Activated B cell treated with CpG ODN at 0.5 μM for 24 hours (primary cell): Measurements from ENCODE around the gene KDM4C. TPM values are rescaled to one million over a fixed set of nuclear protein-coding genes. Genes with fewer than 3 reads are reported as not detected.

Source experiments
- ATAC-seq: fragments of 200-7000 bp; cut with Tn5 transposase; one replicate; pipeline ENCODE4 v1.10.0; 2021; ENCODE audit warnings: low read depth, mild to moderate bottlenecking, moderate library complexity
- CTCF ChIA-PET: fragments of 350-600 bp; sonication (Branson Sonifier 250); formaldehyde crosslinking; loops from one replicate; lab custom pipeline; 2021; ENCODE audit warnings: antibody characterized with exemption; lab: Charles Lee
- POLR2A ChIA-PET: fragments of 350-600 bp; sonication (Branson Sonifier 250); formaldehyde crosslinking; loops from one replicate; lab custom pipeline; 2021; ENCODE audit warnings: antibody characterized with exemption; lab: Charles Lee
- DNase-seq: peaks from one replicate; pipeline ENCODE4 v3.0.0; 2022
- H3K27ac Mint-ChIP-seq: one replicate; pipeline ENCODE4 v1.8.0; 2020; ENCODE audit warnings: mixed read lengths
- H3K27me3 Mint-ChIP-seq: one replicate; pipeline ENCODE4 v1.8.0; 2021; ENCODE audit warnings: mixed read lengths
- H3K36me3 Mint-ChIP-seq: one replicate; pipeline ENCODE4 v1.8.0; 2021; ENCODE audit warnings: low read depth, mixed read lengths
- H3K4me1 Mint-ChIP-seq: one replicate; pipeline ENCODE4 v1.8.0; 2021; ENCODE audit warnings: mixed read lengths
- H3K4me3 Mint-ChIP-seq: one replicate; pipeline ENCODE4 v1.8.0; 2020; ENCODE audit warnings: mild to moderate bottlenecking, mixed read lengths
- H3K9me3 Mint-ChIP-seq: one replicate; pipeline ENCODE4 v1.8.0; 2020; ENCODE audit warnings: mixed read lengths
- intact Hi-C: fragments of 100-400 bp; cut with micrococcal nuclease; formaldehyde crosslinking; loops from one replicate; pipeline ENCODE4 v1.15.1; 2024
- total RNA-seq: library from RNA; stranded (reverse); gene quantifications from 2 replicates; pipeline ENCODE4 v1.2.3, GENCODE V29; 2022
- TF ChIP-seq, protein P1 (sequence below): fragments of 200-600 bp; IDR thresholded peaks from one replicate; pipeline ENCODE4 v1.8.0; 2022; ENCODE audit warnings: antibody characterized with exemption, mild to moderate bottlenecking

KDM4C gene
- total RNA-seq, 1 donor from 2014 or later = 113 TPM

DNA sequence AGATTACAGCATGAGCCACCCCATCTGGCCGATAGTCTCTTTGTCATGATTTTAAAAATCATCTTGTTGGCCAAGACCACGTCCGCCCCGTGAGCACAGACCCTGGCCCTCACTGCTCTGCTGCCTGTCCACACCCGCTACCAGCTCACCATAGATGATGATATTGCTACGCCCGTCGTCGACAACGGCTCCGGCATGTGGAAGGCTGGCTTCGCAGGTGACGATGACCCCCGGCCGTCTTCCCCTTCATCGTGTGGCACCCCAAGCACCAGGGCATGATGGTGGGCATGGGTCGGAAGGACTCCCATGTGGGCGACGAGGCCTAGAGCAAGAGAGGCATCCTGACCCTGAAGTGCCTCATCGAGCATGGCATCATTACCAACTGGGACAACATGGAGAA, 76.5 kb downstream of the KDM4C start:
- H3K4me1 Mint-ChIP-seq = no peaks in the 10 kb centered on the region
- POLR2A ChIA-PET = no interaction called here
- H3K36me3 Mint-ChIP-seq = peaks cover 65% of the 10 kb centered on the region
- TF ChIP-seq, protein P1, sequence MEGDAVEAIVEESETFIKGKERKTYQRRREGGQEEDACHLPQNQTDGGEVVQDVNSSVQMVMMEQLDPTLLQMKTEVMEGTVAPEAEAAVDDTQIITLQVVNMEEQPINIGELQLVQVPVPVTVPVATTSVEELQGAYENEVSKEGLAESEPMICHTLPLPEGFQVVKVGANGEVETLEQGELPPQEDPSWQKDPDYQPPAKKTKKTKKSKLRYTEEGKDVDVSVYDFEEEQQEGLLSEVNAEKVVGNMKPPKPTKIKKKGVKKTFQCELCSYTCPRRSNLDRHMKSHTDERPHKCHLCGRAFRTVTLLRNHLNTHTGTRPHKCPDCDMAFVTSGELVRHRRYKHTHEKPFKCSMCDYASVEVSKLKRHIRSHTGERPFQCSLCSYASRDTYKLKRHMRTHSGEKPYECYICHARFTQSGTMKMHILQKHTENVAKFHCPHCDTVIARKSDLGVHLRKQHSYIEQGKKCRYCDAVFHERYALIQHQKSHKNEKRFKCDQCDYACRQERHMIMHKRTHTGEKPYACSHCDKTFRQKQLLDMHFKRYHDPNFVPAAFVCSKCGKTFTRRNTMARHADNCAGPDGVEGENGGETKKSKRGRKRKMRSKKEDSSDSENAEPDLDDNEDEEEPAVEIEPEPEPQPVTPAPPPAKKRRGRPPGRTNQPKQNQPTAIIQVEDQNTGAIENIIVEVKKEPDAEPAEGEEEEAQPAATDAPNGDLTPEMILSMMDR = no peak
- ATAC-seq (no peak), DNase-seq (no peak)
- intact Hi-C loops = no loop called here
- peaks cover 2% of the 10 kb centered on the region for H3K9me3 Mint-ChIP-seq
- CTCF ChIA-PET = no interaction called here
- H3K4me3 Mint-ChIP-seq = no peak overlapping the region
- no peak overlapping the region for H3K27ac Mint-ChIP-seq
- no peaks in the 10 kb centered on the region for H3K27me3 Mint-ChIP-seq

DNA sequence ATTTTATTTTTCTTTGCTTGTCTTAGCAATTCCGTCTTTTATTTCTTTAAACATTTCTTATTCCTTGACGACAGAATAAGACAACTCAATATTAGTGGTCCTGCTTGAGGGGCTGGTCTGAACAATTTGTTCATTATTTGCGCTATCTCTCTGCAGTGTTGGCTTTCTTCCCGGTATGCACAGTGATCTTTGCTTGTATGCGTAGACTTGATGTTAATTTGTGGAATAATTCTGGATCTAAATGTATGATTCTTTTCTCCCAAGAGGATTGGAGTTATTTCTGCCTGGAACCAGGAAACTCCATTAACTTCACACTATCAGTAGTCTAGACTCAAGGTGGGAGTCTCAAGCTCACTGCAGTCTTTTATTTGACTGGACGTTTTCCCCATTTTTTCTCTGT, 80.4 kb downstream of the KDM4C start:
- H3K27ac Mint-ChIP-seq = no peak overlapping the region
- TF ChIP-seq, protein P1 = no peak
- ChIA-PET CTCF (interaction anchor here (0.8 kb wide), 1 partner anchor 11 kb away, joined by 3 read pairs; no protein-coding TSS in a partner anchor), POLR2A (no interaction called here)
- intact Hi-C loops = no loop called here
- H3K36me3 Mint-ChIP-seq = peaks cover 53% of the 10 kb centered on the region
- no peak for DNase-seq
- H3K9me3 Mint-ChIP-seq = no peaks in the 10 kb centered on the region
- no peaks in the 10 kb centered on the region for H3K27me3 Mint-ChIP-seq
- no peak overlapping the region for H3K4me3 Mint-ChIP-seq
- peaks cover 6% of the 10 kb centered on the region for H3K4me1 Mint-ChIP-seq
- no peak for ATAC-seq

GRCh38 chr9:6842584-6842947, 84.8 kb downstream of the KDM4C start:
- no peak for ATAC-seq
- H3K27me3 Mint-ChIP-seq = no peaks in the 10 kb centered on the region
- ChIA-PET CTCF (interaction anchor here (0.7 kb wide), 1 partner anchor 16 kb away, joined by 3 read pairs; no protein-coding TSS in a partner anchor), POLR2A (no interaction called here)
- no peak for DNase-seq
- no peak overlapping the region for H3K4me3 Mint-ChIP-seq
- H3K36me3 Mint-ChIP-seq = peaks cover 37% of the 10 kb centered on the region
- no peak overlapping the region for H3K27ac Mint-ChIP-seq
- H3K4me1 Mint-ChIP-seq = peaks cover 9% of the 10 kb centered on the region
- TF ChIP-seq, protein P1 = no peak
- no peaks in the 10 kb centered on the region for H3K9me3 Mint-ChIP-seq
- intact Hi-C loops = no loop called here

DNA sequence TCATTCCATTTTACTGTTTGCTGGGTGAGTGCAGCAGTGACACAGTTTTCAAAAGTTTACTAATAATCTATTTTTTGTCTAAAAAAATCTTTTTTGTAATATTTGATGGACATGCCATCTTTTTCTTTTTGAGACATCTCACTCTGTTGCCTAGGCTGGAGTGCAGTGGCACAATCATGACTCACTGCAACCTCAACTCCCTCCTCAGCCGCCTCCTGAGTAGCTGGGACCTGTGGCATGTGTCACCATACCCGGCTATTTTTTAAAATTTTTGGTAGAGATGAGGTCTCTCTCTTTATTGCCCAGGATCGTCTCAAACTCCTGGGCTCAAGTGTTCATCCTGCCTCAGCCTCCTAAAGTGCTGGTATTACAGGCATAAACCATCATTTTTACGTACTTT, 86.0 kb downstream of the KDM4C start:
- Mint-ChIP-seq H3K4me3 (no peak overlapping the region), H3K4me1 (peaks cover 9% of the 10 kb centered on the region), H3K36me3 (peaks cover 34% of the 10 kb centered on the region), H3K9me3 (no peaks in the 10 kb centered on the region), H3K27ac (no peak overlapping the region), H3K27me3 (no peaks in the 10 kb centered on the region)
- ChIA-PET POLR2A (no interaction called here), CTCF (no interaction called here)
- intact Hi-C loops = no loop called here
- DNase-seq (no peak), ATAC-seq (no peak)
- TF ChIP-seq, protein P1 = no peak

GRCh38 chr9:6844267-6844666, 86.5 kb downstream of the KDM4C start:
- TF ChIP-seq, protein P1 = no peak
- Mint-ChIP-seq H3K9me3 (no peaks in the 10 kb centered on the region), H3K36me3 (peaks cover 34% of the 10 kb centered on the region), H3K4me1 (peaks cover 9% of the 10 kb centered on the region), H3K27ac (no peak overlapping the region), H3K4me3 (no peak overlapping the region), H3K27me3 (no peaks in the 10 kb centered on the region)
- ChIA-PET CTCF (no interaction called here), POLR2A (no interaction called here)
- DNase-seq (no peak), ATAC-seq (no peak)
- intact Hi-C loops = no loop called here
